Testis (tissue), 2 donors: ENCODE measurements around the gene GUCA2B.

ENCODE experiments used
- POLR2A ChIP-seq: fragments of 450-650 bp; IDR thresholded peaks from one replicate; pipeline ENCODE4 v1.6.1; 2017; ENCODE audit warnings: antibody characterized with exemption, mild to moderate bottlenecking, moderate library complexity
- TF ChIP-seq, protein P1 (sequence below), 3 experiments: fragments of 450-650 bp in 2 of 3; fragments of 200-600 bp in 1 of 3; sonication (generic) in 1 of 3; IDR thresholded peaks; one replicate each; pipeline ENCODE4 v1.5.1; 2016 to 2019; ENCODE audit warnings: antibody characterized with exemption in 3 of 3, mild to moderate bottlenecking in 2 of 3, moderate library complexity in 1 of 3

DNA sequence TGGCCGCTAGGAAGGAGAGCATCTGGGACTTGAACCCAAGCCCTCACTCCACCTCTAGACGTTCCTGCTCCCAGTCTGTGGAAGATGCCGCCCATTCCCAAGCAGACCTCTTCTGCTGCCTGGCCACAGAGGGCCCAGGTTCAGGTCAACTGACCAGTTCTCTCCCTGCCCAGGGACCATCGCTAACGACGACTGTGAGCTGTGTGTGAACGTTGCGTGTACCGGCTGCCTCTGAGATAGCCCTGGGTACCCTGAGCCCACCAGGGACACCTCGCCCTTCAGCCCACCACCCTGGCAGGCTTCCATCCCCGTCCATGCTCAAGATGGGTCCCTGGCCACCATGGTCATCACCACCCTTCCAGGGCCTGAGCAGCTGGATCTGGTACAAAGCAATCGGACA, 2.2 kb downstream of the GUCA2B start:
- TF ChIP-seq POLR2A = no peak
- TF ChIP-seq, protein P1, sequence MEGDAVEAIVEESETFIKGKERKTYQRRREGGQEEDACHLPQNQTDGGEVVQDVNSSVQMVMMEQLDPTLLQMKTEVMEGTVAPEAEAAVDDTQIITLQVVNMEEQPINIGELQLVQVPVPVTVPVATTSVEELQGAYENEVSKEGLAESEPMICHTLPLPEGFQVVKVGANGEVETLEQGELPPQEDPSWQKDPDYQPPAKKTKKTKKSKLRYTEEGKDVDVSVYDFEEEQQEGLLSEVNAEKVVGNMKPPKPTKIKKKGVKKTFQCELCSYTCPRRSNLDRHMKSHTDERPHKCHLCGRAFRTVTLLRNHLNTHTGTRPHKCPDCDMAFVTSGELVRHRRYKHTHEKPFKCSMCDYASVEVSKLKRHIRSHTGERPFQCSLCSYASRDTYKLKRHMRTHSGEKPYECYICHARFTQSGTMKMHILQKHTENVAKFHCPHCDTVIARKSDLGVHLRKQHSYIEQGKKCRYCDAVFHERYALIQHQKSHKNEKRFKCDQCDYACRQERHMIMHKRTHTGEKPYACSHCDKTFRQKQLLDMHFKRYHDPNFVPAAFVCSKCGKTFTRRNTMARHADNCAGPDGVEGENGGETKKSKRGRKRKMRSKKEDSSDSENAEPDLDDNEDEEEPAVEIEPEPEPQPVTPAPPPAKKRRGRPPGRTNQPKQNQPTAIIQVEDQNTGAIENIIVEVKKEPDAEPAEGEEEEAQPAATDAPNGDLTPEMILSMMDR (IDR thresholded peaks at IDR 0.05) = no peak
